ENCODE results near the gene DENND1B. TPM values are rescaled to one million over a fixed set of nuclear protein-coding genes. Genes with fewer than 3 reads are reported as not detected.
"Not testable (repeated sequence)": the region's sequence is repeated elsewhere in the genome, so short reads cannot be mapped to it uniquely, and the experiment has no call there.

Gene DENND1B
- total RNA-seq, 2 experiments from 2014 or later = 11.8 to 13.3 TPM

- no peak for DNase-seq
- Mint-ChIP-seq H3K27me3 (no peaks in the 10 kb centered on the region), H3K27ac (no peak overlapping the region), H3K36me3 (no peaks in the 10 kb centered on the region), H3K4me3 (no peak overlapping the region), H3K4me1 (no peaks in the 10 kb centered on the region), H3K9me3 (no peaks in the 10 kb centered on the region)
Measured at GRCh38 chr1:197618061-197618460, 157.2 kb downstream of the DENND1B start.

- H3K9me3 Mint-ChIP-seq = no peaks in the 10 kb centered on the region
- no peak for DNase-seq
- no peak overlapping the region for H3K4me3 Mint-ChIP-seq
- no peaks in the 10 kb centered on the region for H3K4me1 Mint-ChIP-seq
- H3K36me3 Mint-ChIP-seq = no peaks in the 10 kb centered on the region
- H3K27me3 Mint-ChIP-seq = no peaks in the 10 kb centered on the region
- no peak overlapping the region for H3K27ac Mint-ChIP-seq
Measured at GRCh38 chr1:197615693-197616011, 159.6 kb downstream of the DENND1B start.

GRCh38 chr1:197614916-197615692, 160.2 kb downstream of the DENND1B start:
- Mint-ChIP-seq H3K27me3 (no peaks in the 10 kb centered on the region), H3K9me3 (no peaks in the 10 kb centered on the region), H3K36me3 (no peaks in the 10 kb centered on the region), H3K27ac (no peak overlapping the region), H3K4me3 (no peak overlapping the region), H3K4me1 (no peaks in the 10 kb centered on the region)
- DNase-seq = peak; percentile 4

DNA sequence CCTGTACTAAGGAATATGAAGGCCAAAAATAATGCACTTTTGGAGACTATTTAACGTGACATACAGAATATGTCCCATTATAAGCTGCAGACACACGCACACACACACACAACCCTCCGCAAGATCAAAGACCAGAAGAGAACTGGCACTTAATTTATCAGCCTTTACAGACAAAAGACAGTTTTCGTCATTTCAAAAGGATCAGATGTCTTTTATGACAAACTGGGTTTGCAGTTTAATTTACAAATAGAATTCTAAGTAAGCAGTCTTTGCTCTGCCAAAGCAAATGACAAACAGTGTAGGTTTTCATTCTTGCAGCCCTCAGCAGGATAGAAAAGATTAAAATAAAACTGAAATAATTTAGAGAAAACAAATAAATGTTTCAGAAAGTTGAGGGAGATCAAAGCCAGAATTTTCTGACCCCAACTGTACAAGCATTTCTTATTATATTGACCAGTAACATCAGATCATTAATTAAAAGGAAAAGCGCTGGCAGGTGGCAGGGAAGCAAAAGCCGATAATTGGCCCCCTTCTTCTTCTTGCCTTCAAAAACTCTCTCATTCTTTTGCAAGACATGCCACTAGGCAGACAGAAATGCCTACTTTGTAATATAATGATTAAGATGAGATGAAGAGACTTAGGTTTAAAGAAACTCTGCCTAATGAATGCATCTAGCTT, 169.0 kb downstream of the DENND1B start:
- DNase-seq = no peak
- H3K4me1 Mint-ChIP-seq = no peaks in the 10 kb centered on the region
- H3K27ac Mint-ChIP-seq = no peak overlapping the region
- no peak overlapping the region for H3K4me3 Mint-ChIP-seq
- no peaks in the 10 kb centered on the region for H3K9me3 Mint-ChIP-seq
- H3K27me3 Mint-ChIP-seq = no peaks in the 10 kb centered on the region
- no peaks in the 10 kb centered on the region for H3K36me3 Mint-ChIP-seq

- Mint-ChIP-seq H3K36me3 (no peaks in the 10 kb centered on the region), H3K9me3 (no peaks in the 10 kb centered on the region), H3K27me3 (no peaks in the 10 kb centered on the region), H3K4me1 (no peaks in the 10 kb centered on the region), H3K4me3 (no peak overlapping the region), H3K27ac (no peak overlapping the region)
- DNase-seq = no peak
Measured at GRCh38 chr1:197604302-197604701, 171.0 kb downstream of the DENND1B start.

GRCh38 chr1:197600751-197601150, 174.5 kb downstream of the DENND1B start:
- no peak for DNase-seq
- Mint-ChIP-seq H3K27me3 (no peaks in the 10 kb centered on the region), H3K4me1 (no peaks in the 10 kb centered on the region), H3K36me3 (no peaks in the 10 kb centered on the region), H3K27ac (no peak overlapping the region), H3K9me3 (no peaks in the 10 kb centered on the region), H3K4me3 (no peak overlapping the region)

DNA sequence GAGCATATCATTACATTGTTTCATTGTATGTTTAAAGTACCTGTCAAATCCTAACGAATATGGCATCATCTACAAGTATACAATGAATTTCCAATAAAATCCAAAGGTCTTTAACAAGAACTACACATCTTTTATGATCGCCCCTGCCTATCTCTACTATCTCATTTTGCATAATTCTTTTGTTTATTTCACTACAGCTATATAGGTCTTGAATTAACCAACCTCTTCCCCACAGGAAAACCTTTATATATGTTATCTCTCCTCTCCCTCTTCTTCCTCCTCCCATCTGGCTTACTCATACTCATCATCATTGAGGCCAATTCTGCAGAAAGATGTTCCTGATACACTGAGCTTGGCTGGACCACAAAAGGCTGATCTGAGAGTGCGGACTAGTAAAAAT, 175.5 kb downstream of the DENND1B start:
- no peak overlapping the region for H3K27ac Mint-ChIP-seq
- no peak for DNase-seq
- H3K36me3 Mint-ChIP-seq = no peaks in the 10 kb centered on the region
- H3K9me3 Mint-ChIP-seq = no peaks in the 10 kb centered on the region
- H3K4me3 Mint-ChIP-seq = no peak overlapping the region
- H3K27me3 Mint-ChIP-seq = no peaks in the 10 kb centered on the region
- no peaks in the 10 kb centered on the region for H3K4me1 Mint-ChIP-seq

DNA sequence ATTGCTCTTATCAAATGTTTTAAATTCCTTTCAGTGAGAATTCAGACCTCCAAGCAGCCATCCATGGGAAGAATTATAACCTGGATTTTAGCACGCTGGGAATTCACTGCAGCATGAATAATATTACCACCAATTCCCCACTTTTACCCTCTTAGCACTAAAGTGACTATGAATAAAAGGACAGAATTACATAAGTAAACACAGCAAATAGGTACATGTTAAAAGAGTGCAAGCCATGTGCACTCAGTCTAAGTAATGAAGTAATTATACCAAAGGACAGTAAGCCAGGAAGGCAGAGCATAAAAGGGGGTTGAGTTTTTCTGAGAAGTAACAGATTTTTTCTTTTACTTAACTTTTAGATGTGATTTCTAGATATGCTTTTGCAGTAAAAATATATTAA, 176.3 kb downstream of the DENND1B start:
- no peak for DNase-seq
- Mint-ChIP-seq H3K36me3 (no peaks in the 10 kb centered on the region), H3K4me3 (no peak overlapping the region), H3K27ac (no peak overlapping the region), H3K27me3 (no peaks in the 10 kb centered on the region), H3K4me1 (no peaks in the 10 kb centered on the region), H3K9me3 (no peaks in the 10 kb centered on the region)

GRCh38 chr1:197595304-197595904, 179.9 kb downstream of the DENND1B start:
- DNase-seq = no peak
- Mint-ChIP-seq H3K4me1 (no peaks in the 10 kb centered on the region), H3K27ac (no peak overlapping the region), H3K27me3 (no peaks in the 10 kb centered on the region), H3K36me3 (peaks cover 4% of the 10 kb centered on the region), H3K4me3 (no peak overlapping the region), H3K9me3 (no peaks in the 10 kb centered on the region)

DNA sequence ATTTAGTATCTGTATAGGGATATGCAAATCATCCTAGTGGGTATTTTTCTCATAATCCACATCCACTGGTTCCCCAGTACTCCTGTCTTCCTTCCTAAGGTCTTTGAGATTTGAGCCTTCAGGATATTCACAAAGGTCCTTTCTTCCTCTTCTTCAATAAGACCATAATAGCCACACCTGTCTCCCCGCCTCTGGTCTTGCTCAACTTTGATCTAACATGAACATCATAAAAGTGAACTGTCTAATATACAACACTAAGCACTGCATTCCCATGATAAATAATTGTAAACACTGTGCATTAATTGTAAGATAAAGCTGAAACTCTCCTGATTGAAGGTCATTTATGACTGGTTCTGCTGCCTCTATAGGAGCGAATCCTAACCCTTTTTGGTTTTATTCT, 184.6 kb downstream of the DENND1B start:
- Mint-ChIP-seq H3K27ac (no peak overlapping the region), H3K36me3 (peaks cover 4% of the 10 kb centered on the region), H3K4me3 (no peak overlapping the region), H3K27me3 (no peaks in the 10 kb centered on the region), H3K9me3 (no peaks in the 10 kb centered on the region), H3K4me1 (no peaks in the 10 kb centered on the region)
- DNase-seq = no peak

DNA sequence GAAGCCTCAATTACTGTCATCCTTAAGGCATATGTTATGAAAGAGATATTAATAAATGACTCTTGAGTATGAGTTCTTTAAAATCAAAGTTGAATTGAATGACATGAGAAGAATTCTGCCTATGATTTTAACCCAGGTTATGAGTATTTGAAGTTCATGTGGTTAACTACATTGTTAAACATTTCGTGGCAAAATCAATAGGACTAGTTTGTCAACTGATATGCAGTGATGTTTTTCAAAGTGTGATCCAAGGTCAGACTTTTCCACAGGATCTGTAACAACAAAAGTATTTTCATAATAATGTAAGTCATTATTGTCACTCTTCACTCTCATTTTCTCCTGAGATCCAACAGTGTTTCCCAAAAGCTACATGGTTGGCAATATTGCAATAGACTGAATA, 189.5 kb downstream of the DENND1B start:
- Mint-ChIP-seq H3K4me1 (no peaks in the 10 kb centered on the region), H3K36me3 (peaks cover 10% of the 10 kb centered on the region), H3K27ac (no peak overlapping the region), H3K27me3 (no peaks in the 10 kb centered on the region), H3K9me3 (no peaks in the 10 kb centered on the region), H3K4me3 (no peak overlapping the region)
- no peak for DNase-seq

DNA sequence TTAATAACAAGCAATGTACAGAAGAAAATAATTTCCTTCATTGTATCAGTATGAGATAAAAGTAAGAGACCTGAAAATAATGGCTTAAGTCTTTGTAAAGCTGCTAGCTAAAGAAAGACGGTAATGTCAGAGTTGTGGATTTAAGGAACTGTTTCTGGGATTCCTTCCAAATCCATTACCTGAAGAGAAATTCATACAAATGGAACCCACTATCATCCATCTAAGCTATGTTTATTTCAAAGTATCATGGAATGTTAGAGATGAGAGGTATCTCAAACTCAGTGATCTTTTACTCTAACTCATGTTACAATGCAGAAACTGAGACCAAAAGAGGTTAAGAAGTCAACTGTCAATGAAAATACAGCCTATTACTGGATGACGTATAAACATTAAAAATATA, 197.7 kb downstream of the DENND1B start:
- Mint-ChIP-seq H3K27ac (no peak overlapping the region), H3K27me3 (no peaks in the 10 kb centered on the region), H3K4me3 (no peak overlapping the region), H3K36me3 (peaks cover 39% of the 10 kb centered on the region), H3K4me1 (no peaks in the 10 kb centered on the region), H3K9me3 (peaks cover 7% of the 10 kb centered on the region)
- DNase-seq = no peak

- not testable (repeated sequence) for DNase-seq
Measured at GRCh38 chr1:197575531-197575930, 199.7 kb downstream of the DENND1B start.

DNA sequence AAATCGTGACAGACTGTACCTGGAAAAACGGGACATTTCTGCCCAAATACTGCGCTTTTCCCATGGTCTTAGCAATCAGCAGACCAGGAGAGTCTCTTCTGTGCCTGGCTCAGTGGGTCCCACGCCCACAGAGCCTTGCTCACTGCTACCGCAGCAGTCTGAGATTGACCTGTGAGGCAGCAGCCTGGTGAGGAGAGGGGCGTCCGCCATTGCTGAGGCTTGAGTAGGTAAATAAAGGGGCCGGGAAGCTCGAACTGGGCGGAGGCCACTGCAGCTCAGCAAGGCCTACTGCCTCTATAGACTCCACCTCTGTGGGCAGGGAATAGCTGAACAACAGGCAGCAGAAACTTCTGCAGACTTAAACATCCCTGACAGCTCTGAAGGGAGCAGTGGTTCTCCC, 203.1 kb downstream of the DENND1B start:
- Mint-ChIP-seq H3K4me1 (no peaks in the 10 kb centered on the region), H3K9me3 (peaks cover 22% of the 10 kb centered on the region), H3K27me3 (no peaks in the 10 kb centered on the region), H3K27ac (no peak overlapping the region), H3K36me3 (peaks cover 66% of the 10 kb centered on the region), H3K4me3 (no peak overlapping the region)
- no peak for DNase-seq

More at GRCh38 chr1:197575531-197575930, 199.7 kb downstream of the DENND1B start:
- H3K27me3 Mint-ChIP-seq, H3K4me3 Mint-ChIP-seq, H3K27ac Mint-ChIP-seq, H3K9me3 Mint-ChIP-seq, H3K4me1 Mint-ChIP-seq: not testable (repeated sequence)
- H3K36me3 Mint-ChIP-seq = peaks cover 44% of the 10 kb centered on the region

GRCh38 chr1:197567442-197567841, 207.8 kb downstream of the DENND1B start:
- no peaks in the 10 kb centered on the region for H3K4me1 Mint-ChIP-seq
- no peak overlapping the region for H3K27ac Mint-ChIP-seq
- no peaks in the 10 kb centered on the region for H3K27me3 Mint-ChIP-seq
- H3K9me3 Mint-ChIP-seq = peaks cover 20% of the 10 kb centered on the region
- H3K36me3 Mint-ChIP-seq = peaks cover 50% of the 10 kb centered on the region
- no peak for DNase-seq
- H3K4me3 Mint-ChIP-seq = no peak overlapping the region

GRCh38 chr1:197561041-197561440, 214.2 kb downstream of the DENND1B start:
- Mint-ChIP-seq H3K4me3 (no peak overlapping the region), H3K27me3 (no peaks in the 10 kb centered on the region), H3K4me1 (no peaks in the 10 kb centered on the region), H3K27ac (no peak overlapping the region), H3K36me3 (peaks cover 6% of the 10 kb centered on the region), H3K9me3 (no peaks in the 10 kb centered on the region)
- DNase-seq = no peak
